Activated T-cell treated with anti-CD3 and anti-CD28 coated beads for 24 hours (primary cell): ENCODE data around the gene SMYD4.
"Not testable (repeated sequence)": the region's sequence is repeated elsewhere in the genome, so short reads cannot be mapped to it uniquely, and the experiment has no call there.

Source experiments
- DNase-seq: peaks from one replicate; pipeline ENCODE4 v3.0.0-alpha.2; 2020; ENCODE audit warnings: low read depth

Gene SMYD4

DNA sequence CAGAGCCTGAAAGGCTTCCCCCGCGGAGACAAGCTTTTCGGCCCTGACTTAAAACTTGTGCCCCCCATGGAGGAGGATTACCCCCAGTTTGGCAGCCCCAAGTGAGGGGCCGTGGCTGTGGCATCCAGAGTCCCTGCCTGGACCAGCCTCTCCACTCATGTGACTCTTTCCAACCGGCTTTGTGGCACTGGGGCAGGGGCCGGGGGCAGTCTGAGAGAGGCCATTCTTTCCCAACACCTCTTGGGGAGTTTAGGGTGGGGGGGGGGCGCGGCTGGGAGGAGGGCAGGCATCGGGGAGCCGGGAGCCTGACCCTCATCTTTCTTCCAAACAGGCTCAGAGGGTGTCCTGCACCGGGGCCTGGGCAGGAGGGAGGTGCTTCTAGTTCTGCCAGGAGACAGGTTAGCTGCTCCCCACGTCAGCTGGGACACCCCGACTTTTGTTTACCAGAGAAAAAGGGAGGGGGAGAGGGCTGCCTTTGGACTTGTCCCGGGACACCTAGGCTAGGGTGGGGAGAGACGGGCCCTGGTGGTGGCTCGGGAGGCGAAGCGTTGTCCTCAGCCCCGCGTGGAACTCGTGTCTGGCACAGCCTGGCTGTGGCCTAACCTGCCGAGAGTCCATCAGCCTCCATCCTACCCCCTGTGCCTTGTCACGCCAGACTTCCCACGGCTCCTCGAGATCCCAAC, 75.1 kb downstream of the SMYD4 start:
- DNase-seq: no peak

DNA sequence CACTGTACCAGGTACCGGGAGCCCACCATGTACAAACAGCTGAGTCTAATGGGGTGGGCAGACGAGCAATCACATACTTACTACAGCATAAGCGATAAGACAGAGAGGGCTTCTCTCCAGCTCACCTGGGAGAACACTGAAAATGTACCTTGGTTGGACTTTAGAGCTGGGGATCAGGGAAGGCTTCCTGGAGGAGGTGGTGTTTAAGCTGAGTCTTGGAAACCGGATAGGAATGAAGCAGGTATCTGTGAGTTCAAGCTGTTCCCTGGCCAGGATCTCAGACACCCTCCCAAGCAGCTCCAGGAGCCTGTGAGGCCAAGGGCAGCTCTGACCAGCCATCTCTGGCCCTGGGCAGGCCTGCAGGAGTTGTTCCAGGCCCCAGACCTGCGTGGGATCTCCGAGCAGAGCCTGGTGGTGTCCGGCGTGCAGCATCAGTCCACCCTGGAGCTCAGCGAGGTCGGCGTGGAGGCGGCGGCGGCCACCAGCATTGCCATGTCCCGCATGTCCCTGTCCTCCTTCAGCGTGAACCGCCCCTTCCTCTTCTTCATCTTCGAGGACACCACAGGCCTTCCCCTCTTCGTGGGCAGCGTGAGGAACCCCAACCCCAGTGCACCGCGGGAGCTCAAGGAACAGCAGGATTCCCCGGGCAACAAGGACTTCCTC, 75.8 kb downstream of the SMYD4 start:
- no peak for DNase-seq

DNA sequence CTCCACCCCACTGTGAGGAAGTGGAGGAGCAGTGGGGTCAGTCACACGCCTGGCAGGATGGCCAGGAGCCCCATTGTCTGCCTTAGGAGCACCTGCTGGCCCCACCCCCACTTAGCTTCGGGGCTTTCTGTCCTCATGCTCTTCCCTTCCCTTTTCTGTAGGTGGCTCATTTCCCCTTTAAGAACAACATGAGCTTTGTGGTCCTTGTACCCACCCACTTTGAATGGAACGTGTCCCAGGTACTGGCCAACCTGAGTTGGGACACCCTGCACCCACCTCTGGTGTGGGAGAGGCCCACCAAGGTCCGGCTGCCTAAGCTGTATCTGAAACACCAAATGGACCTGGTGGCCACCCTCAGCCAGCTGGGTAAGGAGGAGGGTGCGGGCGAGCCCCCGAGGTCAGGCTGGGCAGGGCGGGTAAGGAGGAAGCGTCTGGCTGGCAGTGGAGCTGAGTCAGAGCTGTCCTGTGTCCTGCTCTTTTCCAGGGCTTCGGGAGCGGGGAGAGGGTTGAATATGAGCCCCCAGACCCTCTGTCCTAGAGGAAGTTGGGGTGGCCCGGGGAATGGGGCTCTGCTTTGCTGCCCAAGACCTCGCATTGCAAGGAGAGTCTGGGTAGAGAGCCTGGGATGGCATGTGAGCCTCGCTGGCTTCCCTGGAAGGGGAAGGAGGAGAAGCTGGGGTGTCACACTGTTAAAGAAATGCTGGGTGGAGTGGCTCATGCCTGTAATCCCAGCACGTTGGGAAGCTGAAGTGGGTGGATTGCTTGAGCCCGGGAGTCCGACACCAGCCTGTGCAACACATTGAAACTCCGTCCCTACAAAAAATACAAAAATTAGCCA, 77.1 kb downstream of the SMYD4 start:
- DNase-seq: no peak

DNA sequence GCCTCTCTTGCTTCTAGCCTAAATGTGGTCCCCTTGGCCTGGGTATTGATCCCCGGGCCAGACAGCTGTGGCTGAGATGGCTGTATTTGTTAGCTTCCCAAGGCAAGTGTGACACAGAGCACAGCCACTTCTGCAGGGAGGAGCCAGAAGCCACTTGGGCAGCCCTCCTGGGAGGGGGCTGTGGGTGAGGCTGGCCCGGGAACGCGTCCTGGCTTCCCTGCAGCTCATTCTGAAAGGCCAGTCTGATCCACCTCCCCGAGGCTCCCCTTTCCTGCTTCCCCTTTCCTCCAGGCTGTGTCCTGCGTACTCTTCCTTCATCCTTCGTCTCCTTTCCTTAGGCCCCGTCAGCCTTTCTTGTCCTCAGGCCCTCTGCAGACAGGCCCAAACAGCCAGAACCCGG, 79.1 kb downstream of the SMYD4 start:
- DNase-seq: no peak

DNA sequence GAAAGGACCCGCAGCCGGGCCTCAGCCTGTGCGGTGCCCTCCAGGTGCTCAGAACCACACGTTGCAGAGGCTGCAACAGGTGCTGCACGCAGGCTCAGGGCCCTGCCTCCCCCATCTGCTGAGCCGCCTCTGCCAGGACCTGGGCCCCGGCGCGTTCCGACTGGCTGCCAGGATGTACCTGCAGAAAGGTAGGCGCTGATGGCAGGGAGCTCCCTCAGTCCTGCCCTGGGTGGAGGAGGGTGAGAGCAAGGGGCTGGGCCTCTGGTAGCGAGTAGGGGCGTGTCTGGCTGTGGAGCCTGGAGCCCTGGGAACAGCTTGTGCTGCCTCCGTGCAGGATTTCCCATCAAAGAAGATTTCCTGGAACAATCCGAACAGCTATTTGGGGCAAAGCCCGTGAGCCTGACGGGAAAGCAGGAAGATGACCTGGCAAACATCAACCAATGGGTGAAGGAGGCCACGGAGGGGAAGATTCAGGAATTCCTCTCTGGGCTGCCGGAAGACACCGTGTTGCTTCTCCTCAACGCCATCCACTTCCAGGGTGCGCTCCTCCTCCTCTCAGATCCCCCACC, 82.6 kb downstream of the SMYD4 start:
- DNase-seq: no peak

DNA sequence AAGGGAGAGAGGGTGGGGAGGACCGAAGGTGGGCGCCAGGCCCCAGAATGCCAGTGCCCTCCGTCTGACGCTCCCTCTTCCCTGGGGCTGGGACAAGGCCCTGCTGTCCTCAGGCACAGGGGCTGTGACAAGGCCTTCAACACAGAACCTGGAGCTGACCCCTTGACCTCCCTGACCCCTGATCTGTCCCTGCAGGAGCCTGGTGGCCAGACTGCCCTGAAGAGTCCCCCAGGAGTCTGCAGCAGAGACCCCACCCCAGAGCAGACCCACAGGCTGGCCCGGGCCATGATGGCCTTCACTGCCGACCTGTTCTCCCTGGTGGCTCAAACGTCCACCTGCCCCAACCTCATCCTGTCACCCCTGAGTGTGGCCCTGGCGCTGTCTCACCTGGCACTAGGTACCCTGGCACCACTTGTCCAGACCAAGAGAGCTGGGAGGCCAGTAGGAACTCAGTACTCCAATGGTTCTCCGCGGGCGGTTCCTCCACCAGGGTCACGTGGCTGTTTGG, 84.1 kb downstream of the SMYD4 start:
- DNase-seq: no peak

DNA sequence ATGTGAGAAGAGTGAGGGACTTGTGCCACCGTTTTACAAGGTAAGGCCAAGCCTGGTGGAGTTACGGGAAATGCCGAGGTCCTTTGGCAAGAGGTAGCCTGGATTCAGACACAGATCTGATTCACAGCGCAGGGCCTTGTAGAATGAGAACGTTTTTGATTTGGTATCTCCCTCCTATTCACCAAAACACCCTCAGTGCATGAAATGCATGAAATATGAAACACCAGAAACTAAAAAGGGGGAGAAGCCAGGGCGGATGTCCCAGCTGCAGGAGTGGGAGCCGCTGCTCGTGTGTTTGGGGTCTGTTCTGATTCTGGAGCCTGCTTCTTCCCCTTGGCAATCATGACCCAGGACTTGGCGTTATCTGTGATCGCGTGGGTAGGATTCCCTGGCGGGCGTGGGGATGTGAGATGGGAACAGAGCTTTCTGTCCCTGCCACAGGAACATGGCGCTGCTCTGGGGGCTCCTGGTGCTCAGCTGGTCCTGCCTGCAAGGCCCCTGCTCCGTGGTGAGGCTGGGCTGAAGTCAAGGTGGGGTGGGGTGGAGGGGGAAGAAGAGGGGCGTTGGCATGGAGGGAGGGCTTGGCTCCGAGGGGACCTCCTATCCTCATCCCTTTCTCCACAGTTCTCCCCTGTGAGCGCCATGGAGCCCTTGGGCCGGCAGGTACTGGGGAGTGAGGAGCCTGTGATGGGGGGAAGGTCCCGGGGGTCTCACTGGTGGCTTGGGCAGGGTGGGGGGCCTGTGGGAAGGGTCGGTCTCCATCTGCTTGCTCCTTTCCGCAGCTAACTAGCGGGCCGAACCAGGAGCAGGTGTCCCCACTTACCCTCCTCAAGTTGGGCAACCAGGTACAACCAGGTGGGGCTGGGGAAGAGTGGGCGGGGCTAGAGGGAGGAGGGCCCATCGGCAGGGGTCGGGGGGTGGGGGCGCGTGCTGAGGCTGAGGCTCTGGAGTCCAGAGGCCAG, 84.9 kb downstream of the SMYD4 start:
- no peak for DNase-seq

DNA sequence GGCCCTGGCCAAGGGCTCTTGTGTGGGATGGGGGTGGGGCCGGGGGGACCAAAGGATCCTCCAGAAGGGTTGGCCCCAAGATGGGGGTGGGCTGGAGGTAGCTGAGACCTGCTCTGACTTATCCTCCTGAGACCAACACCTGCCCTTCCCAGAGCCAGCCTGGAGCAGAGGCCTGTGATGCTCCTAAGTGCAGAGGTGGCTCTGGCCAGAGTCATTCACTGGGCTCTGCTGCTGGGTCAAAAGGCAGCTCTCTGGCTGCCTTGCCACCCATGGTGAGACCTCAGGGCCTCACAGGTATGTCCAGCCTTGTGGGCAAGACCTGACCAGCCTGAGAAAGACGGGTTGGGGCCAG, 86.6 kb downstream of the SMYD4 start:
- DNase-seq: no peak

DNA sequence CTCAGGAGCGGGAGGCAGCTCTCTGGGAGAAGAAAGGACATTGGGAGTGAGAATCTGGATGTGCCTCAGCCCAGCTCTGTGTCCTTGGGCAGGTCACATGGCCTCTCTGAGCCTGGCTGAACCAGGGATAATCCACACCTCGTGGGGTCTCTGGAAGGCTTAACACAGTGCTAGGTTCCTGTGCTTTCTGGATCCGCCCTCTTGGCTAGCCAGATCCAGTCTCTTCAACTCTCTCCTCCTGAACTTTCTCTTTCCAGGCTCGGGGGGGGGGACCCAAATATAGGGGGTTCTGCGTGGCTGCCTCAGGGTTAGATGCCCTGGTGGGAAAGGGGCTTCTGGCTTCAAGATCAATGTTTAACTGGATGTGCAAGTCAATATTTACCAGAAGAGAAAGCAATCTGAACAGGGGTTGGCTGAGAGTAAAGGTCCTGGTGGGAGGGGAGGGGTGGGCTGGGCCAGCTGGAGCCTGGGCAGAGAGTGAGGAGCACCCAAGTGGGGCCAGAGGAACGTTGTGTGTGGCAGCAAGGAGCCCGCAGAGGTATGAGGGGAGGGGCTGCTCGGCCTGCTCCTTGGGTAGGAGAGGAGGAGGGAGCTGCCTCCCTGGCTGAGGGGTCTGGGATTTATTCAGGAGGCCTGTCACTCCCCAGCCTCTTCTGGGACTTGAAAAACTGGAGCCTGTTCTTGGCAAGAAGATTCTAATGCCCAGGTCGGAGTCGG, 87.2 kb downstream of the SMYD4 start, which contains the start of gene SERPINF2:
TSS of gene SERPINF2 (plus strand) at position 501 of the 717 bp plus-strand sequence. CDS start 2,125 bp downstream, outside the sequence.
- no peak for DNase-seq

DNA sequence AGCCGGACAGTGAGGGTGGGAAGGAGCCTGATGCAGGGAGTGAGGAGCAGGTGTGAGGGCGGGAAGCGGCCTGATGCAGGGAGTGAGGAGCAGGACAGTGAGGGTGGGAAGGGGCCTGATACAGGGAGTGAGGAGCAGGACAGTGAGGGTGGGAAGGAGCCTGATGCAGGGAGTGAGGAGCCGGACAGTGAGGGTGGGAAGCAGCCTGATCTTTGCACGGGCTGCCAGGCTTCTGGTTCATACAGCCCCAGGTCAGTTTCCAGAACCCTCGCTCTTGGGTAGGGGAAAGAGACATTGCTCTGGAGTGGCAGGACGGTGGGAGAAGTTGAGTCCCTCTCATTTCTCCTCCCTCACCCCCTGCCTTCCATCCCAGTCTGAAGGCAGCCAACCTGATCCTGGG, 87.8 kb downstream of the SMYD4 start:
- not testable (repeated sequence) for DNase-seq

DNA sequence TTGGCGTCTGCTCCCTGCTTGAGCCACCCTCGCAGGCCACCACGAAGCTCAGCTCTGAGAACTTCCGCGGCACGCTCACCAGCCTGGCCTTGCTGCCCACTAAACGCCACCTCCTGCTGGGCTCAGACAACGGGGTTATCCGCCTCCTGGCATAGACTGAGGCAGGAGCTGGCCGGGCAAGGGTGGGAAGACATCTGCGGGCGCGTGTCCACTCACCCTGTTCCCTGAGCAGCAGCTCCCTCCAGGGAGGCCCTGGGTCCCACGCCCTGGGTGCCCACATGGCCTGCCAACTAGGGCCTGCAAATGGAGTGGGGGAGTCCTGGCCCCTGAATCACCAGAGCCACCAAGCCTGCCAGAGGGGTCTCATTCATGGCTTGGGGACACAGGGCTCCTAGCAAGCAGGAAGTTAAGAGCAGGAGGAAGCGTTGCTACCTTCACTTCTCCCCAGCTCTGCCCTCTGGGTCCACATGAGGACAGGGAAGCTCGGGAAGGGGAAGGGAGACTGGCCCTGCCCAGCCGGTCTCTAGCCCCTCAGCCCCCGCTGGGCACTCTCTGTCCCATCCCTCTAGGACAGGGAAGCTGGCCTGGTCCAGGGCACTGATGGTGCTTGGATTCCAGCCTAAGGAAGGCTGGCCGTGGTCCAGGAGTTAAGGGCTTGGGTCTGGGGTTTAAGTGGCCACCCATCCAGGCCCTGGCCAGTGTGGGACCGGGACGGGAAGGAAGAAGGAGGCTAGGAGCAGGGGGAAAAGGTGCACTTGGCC, 92.0 kb downstream of the SMYD4 start:
- DNase-seq: no peak

DNA sequence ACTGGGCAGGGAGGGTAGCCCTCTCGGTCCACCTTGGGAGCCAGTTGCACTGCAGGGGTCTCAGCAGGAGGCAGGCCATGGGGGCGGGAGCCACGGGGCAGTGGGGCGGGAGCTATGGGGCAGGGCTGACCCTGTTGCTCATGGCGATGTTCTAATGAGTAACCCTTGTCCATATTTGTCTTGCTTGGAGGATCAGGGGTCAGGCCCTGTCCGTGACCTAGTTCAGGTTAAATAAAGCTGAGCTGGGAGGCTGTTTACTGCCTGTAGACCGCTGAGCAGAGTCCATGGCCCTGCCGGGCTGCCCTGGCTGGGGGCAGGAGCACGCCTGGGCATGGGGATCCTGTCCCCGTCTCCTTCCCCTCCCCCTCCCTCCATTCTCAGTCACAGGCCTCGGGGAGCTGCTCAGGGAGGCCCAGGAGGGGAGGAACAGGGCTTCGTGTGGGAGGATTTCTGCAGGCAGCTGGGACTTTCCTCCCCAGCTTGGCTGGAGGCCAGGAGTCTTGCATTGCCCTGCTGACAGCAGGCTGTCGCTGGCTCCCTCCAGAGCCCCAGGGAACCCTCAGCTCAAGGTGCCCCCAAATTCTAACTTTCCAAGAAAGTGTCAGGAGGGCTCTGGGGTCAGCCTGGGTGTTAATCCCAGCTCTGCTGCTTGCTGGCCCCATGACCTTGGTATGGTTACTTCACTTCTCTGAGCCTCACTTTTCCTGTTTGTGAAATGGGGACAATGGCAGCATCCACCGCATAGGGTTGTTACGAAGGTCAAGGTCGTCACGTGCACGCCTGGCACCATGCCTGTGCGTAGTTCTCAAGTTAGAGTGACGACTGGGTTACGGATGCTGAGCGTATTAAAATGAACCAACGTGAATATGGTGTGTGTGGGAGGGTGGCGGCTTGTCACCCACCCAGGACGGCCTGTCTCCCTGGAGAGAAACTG, 93.1 kb downstream of the SMYD4 start:
- peak; percentile 48 for DNase-seq

DNA sequence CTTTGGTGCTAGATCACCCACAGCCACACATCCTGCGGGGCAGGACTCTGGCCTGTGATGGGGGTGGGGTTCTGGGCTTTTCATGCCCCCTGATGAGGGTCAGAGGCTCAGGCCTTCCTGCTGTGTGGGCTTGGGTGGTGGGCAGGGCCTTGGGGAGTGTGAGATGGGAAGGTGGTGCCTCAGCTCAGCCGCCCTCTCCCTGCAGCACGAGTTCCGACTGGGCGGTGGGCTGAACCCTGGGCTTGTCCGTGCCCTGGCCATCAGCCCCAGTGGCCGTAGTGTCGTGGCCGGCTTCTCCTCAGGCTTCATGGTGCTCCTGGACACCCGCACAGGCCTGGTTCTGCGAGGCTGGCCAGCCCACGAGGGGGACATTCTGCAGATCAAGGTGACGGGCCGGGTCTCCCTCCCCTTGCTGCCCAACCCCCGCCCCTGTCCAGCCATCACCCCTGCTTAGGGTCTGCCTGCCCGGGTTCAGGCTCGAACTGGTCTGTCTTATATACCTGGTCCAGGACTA, 93.8 kb downstream of the SMYD4 start:
- no peak for DNase-seq

DNA sequence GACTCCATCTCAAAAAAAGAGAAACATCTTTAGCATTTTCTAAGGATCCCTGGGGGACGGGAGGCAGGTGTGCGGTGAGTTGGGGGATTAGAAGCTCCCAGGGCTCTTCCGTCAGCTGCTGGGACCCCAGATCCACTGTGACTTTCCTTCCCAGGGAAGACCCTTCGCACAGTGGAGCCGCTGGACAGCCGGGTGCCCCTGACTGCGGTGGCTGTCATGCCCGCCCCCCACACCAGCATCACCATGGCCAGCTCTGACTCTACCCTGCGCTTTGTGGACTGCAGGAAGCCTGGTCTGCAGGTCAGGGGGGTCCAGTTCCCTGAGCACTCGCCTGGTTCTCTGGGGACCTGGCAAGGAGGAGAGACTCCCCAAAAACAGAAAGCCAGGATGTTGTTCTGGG, 94.3 kb downstream of the SMYD4 start:
- no peak for DNase-seq

DNA sequence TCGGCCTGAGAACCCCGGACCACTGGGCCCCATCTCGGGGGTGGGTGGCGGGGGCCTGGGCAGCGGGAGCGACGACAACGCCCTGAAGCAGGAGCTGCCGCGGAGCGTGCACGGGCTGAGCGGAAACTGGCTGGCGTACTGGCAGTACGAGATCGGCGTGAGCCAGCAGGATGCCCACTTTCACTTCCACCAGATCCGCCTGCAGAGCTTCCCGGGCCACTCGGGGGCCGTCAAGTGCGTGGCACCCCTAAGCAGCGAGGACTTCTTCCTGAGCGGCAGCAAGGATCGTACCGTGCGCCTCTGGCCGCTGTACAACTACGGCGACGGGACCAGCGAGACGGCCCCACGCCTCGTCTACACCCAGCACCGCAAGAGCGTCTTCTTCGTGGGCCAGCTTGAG, 95.9 kb downstream of the SMYD4 start:
- DNase-seq: no peak

DNA sequence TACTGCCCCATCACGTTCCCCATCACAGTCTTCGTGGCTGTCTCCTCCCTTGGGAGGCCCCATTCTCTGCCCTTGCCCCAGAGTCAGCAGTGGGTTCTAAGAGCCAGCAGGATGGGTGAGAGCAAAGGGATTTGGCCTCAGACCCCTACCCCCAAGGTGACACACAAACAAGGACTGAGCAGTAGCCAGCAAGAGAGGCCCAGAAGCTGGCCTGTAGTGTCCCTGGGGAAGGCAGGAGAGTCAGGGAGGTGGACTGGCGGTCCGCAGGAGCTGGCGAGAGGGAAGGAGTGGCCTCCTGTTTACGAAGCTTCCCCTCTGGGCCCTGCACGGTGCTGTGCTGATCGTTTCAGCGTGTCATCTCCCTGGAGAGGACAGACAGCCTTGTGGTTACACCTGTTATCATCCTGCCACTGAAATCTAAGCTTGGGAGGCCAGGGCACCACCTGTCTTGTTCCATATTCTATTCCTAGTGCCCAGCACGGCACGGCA, 96.8 kb downstream of the SMYD4 start:
- no peak for DNase-seq

DNA sequence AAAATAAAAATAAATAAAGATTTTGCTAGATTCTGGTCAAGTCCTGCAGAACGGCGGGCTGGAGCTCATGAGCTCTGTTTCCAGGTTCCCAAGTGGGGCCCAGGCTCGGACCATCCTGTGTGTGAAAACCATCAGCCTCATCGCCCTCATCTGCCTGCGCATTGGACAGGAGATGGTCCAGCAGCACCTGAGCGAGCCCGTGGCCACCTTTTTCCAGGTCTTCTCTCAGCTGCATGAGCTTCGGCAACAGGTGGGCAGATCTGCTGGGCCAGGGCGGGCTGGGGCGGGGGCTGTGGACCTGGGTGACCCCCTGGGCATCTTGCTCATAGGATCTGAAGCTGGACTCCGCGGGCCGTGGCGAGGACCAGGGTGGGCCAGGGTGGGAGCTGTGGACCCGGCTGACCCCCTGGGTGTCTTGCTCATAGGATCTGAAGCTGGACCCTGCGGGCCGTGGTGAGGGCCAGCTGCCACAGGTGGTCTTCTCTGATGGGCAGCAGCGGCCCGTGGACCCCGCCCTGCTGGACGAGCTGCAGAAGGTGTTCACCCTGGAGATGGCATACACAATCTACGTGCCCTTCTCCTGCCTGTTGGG, 97.4 kb downstream of the SMYD4 start:
- no peak for DNase-seq

DNA sequence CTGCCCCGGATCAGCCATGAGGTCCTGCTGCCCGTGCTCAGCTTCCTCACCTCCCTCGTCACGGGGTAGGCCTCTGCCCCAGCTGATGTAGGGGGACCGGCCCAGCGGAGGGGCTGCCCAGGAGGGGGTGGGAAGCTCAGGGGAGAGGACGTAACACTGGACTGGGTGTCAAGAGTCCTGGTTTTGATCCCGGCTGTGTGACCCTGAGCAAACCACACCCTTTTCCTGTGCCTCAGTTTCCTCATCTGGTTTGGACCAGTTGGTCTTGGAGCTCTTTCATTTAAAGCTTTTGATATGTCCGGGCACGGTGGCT, 98.6 kb downstream of the SMYD4 start:
- DNase-seq: no peak
